ENCODE data around the gene PAX5.

The PAX5 gene

GRCh38 chr9:36823466-36823865 is 210.6 kb downstream of the PAX5 start:
- no peak for DNase-seq
- Histone ChIP-seq H3K27me3 (replicated peaks) (peaks cover 27% of the 10 kb centered on the region), H3K27ac (no peak overlapping the region), H3K36me3 (replicated peaks) (no peaks in the 10 kb centered on the region), H3K4me3 (ENCODE audit: low read depth, low read length) (no peak overlapping the region)
- no peak for TF ChIP-seq CTCF (IDR thresholded peaks at IDR 0.05; ENCODE audit: low read depth, low read length, missing control alignments)
- in situ Hi-C loops (cut with HindIII; ENCODE audit: low pct_ligation_motif_present, low sequenced_read_pairs) = no loop called here

GRCh38 chr9:36822201-36822600 is 211.9 kb downstream of the PAX5 start:
- in situ Hi-C loops (cut with HindIII; ENCODE audit: low pct_ligation_motif_present, low sequenced_read_pairs) = no loop called here

GRCh38 chr9:36820392-36820861 is 213.6 kb downstream of the PAX5 start:
- no peak for TF ChIP-seq CTCF (IDR thresholded peaks at IDR 0.05; ENCODE audit: low read depth, low read length, missing control alignments)
- in situ Hi-C loops (cut with HindIII; ENCODE audit: low pct_ligation_motif_present, low sequenced_read_pairs) = no loop called here

More at GRCh38 chr9:36822201-36822600, 211.9 kb downstream of the PAX5 start:
- DNase-seq = no peak
- Histone ChIP-seq H3K27me3 (replicated peaks) (peaks cover 40% of the 10 kb centered on the region), H3K27ac (no peak overlapping the region), H3K36me3 (replicated peaks) (no peaks in the 10 kb centered on the region), H3K4me3 (ENCODE audit: low read depth, low read length) (no peak overlapping the region)
- TF ChIP-seq CTCF (IDR thresholded peaks at IDR 0.05; ENCODE audit: low read depth, low read length, missing control alignments) = no peak

GRCh38 chr9:36818965-36819870 is 214.8 kb downstream of the PAX5 start:
- no peak overlapping the region for H3K27ac ChIP-seq
- H3K4me3 ChIP-seq (ENCODE audit: low read depth, low read length) = no peak overlapping the region
- in situ Hi-C loops (cut with HindIII; ENCODE audit: low pct_ligation_motif_present, low sequenced_read_pairs) = no loop called here
- DNase-seq = no peak
- H3K27me3 ChIP-seq (replicated peaks) = peaks cover 36% of the 10 kb centered on the region
- H3K36me3 ChIP-seq (replicated peaks) = no peaks in the 10 kb centered on the region
- TF ChIP-seq CTCF (IDR thresholded peaks at IDR 0.05; ENCODE audit: low read depth, low read length, missing control alignments) = no peak

More at GRCh38 chr9:36820392-36820861, 213.6 kb downstream of the PAX5 start:
- Histone ChIP-seq H3K27me3 (replicated peaks) (peaks cover 40% of the 10 kb centered on the region), H3K27ac (no peak overlapping the region), H3K36me3 (replicated peaks) (no peaks in the 10 kb centered on the region), H3K4me3 (ENCODE audit: low read depth, low read length) (no peak overlapping the region)
- no peak for DNase-seq

- in situ Hi-C loops (cut with HindIII; ENCODE audit: low pct_ligation_motif_present, low sequenced_read_pairs) = no loop called here
- Histone ChIP-seq H3K27me3 (replicated peaks) (peaks cover 36% of the 10 kb centered on the region), H3K27ac (no peak overlapping the region), H3K4me3 (ENCODE audit: low read depth, low read length) (no peak overlapping the region), H3K36me3 (replicated peaks) (no peaks in the 10 kb centered on the region)
- TF ChIP-seq CTCF (IDR thresholded peaks at IDR 0.05; ENCODE audit: low read depth, low read length, missing control alignments) = no peak
- DNase-seq = no peak
Measured at GRCh38 chr9:36818242-36818938, 215.7 kb downstream of the PAX5 start.
